GM18519 (cell line): ENCODE measurements around the gene CPLX1.

Source experiments
- ATAC-seq: cut with Tn5 transposase; IDR thresholded peaks from one replicate; pipeline ENCODE4 v1.9.1; 2021; ENCODE audit warnings: mild to moderate bottlenecking, moderate library complexity; ENCODE audit not compliant: unreplicated experiment, low FRiP score

CPLX1 gene

GRCh38 chr4:825971-826330 is at the start of gene CPLX1:
Gene CPLX1, minus strand, starts transcription at chr4:826129. Its CDS starts 1,607 bp downstream, at chr4:824522.
- ATAC-seq: no peak

- ATAC-seq: no peak
Observed at GRCh38 chr4:874971-875817, 49.3 kb upstream of the CPLX1 start.

- no peak for ATAC-seq
Observed at GRCh38 chr4:874056-874455, 48.1 kb upstream of the CPLX1 start.

- ATAC-seq: no peak
Observed at GRCh38 chr4:872241-872981, 46.5 kb upstream of the CPLX1 start.

- no peak for ATAC-seq
Observed at GRCh38 chr4:871484-871883, 45.6 kb upstream of the CPLX1 start.

GRCh38 chr4:870951-871350 is 45.0 kb upstream of the CPLX1 start:
- ATAC-seq: no peak

- ATAC-seq: no peak
Observed at GRCh38 chr4:869776-870175, 43.8 kb upstream of the CPLX1 start.

GRCh38 chr4:868421-868820 is 42.5 kb upstream of the CPLX1 start:
- no peak for ATAC-seq

GRCh38 chr4:867526-868250 is 41.8 kb upstream of the CPLX1 start:
- ATAC-seq: no peak

GRCh38 chr4:866761-867390 is 40.9 kb upstream of the CPLX1 start:
- ATAC-seq: no peak

GRCh38 chr4:866068-866760 is 40.3 kb upstream of the CPLX1 start:
- no peak for ATAC-seq

- no peak for ATAC-seq
Observed at GRCh38 chr4:865572-865971, 39.6 kb upstream of the CPLX1 start.

- no peak for ATAC-seq
Observed at GRCh38 chr4:865121-865465, 39.2 kb upstream of the CPLX1 start.

- ATAC-seq: no peak
Observed at GRCh38 chr4:864456-865120, 38.7 kb upstream of the CPLX1 start.

- ATAC-seq: no peak
Observed at GRCh38 chr4:860561-860960, 34.6 kb upstream of the CPLX1 start.

- no peak for ATAC-seq
Observed at GRCh38 chr4:859496-859895, 33.6 kb upstream of the CPLX1 start.

- ATAC-seq: no peak
Observed at GRCh38 chr4:858831-859451, 33.0 kb upstream of the CPLX1 start.

GRCh38 chr4:858041-858481 is 32.1 kb upstream of the CPLX1 start:
- ATAC-seq: no peak

- ATAC-seq: no peak
Observed at GRCh38 chr4:857461-857860, 31.5 kb upstream of the CPLX1 start.
